ENCODE results near the gene ATL3.
"Not testable (repeated sequence)": the region's sequence is repeated elsewhere in the genome, so short reads cannot be mapped to it uniquely, and the experiment has no call there.

Gene ATL3

DNA sequence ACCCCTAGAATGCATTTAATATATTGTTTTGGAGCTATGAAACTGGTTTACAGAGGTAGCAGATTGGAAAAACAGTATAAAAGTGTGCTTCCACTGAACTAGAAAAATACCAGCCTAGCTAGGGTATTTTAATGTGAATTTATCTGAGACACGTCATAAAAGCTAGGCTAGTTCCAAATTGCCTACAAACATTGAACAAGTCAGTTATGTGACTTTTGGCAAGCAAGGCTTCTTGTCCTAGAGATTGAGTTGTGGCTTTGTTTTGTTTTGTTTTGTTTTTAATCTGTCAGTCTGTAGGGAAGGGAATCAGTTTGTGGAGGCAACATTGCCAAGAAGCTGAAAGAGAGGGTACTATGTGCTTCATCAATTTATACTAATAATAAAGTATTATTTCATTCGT, 34.4 kb upstream of the ATL3 start:
- Histone ChIP-seq H3K27me3 (ENCODE audit: control insufficient read depth, insufficient read depth, low read length) (no peaks in the 10 kb centered on the region), H3K4me3 (ENCODE audit: low read depth, low read length) (no peak overlapping the region), H3K36me3 (ENCODE audit: control insufficient read depth, insufficient read depth, low read length) (0 out of 2 replicates have a peak, but pooled peaks cover 3% of the 10 kb centered on the region), H3K9me3 (ENCODE audit: control insufficient read depth, insufficient read depth, low read length) (no peaks in the 10 kb centered on the region), H3K9ac (ENCODE audit: low read depth, low read length) (no peak overlapping the region), H3K27ac (ENCODE audit: low read depth, low read length) (no peak overlapping the region), H3K4me1 (ENCODE audit: control insufficient read depth, insufficient read depth, low read length) (no peaks in the 10 kb centered on the region)

DNA sequence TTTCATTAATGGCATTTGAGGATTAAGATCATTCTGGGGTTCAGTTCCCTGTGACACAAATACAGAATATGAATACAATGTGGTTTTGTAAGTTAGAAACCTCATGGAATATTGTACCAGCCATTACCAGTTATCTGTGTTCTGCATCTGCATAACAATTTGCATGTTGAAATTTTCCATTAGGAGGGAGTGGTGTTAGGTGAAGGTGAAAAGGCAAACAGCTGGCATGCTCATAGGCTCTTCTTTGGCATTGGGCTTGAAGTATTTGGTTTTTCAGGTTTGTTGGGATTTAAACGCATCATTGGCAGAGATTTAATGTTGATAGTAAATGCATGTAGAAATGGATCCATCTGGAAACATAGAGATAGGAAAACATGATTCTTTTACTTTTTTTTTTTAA, 28.7 kb upstream of the ATL3 start:
- Histone ChIP-seq H3K4me1 (ENCODE audit: control insufficient read depth, insufficient read depth, low read length) (peaks cover 6% of the 10 kb centered on the region), H3K36me3 (ENCODE audit: control insufficient read depth, insufficient read depth, low read length) (no peaks in the 10 kb centered on the region; the same call in 1 of the 2 replicates), H3K4me3 (ENCODE audit: low read depth, low read length) (no peak overlapping the region), H3K9me3 (ENCODE audit: control insufficient read depth, insufficient read depth, low read length) (no peaks in the 10 kb centered on the region), H3K27ac (ENCODE audit: low read depth, low read length) (no peak overlapping the region), H3K27me3 (ENCODE audit: control insufficient read depth, insufficient read depth, low read length) (no peaks in the 10 kb centered on the region), H3K9ac (ENCODE audit: low read depth, low read length) (no peak overlapping the region)

GRCh38 chr11:63698976-63699733, 28.0 kb upstream of the ATL3 start:
- Histone ChIP-seq H3K27me3 (ENCODE audit: control insufficient read depth, insufficient read depth, low read length) (no peaks in the 10 kb centered on the region), H3K36me3 (ENCODE audit: control insufficient read depth, insufficient read depth, low read length) (no peaks in the 10 kb centered on the region; the same call in 1 of the 2 replicates), H3K27ac (ENCODE audit: low read depth, low read length) (no peak overlapping the region), H3K4me3 (ENCODE audit: low read depth, low read length) (no peak overlapping the region), H3K9ac (ENCODE audit: low read depth, low read length) (no peak overlapping the region), H3K9me3 (ENCODE audit: control insufficient read depth, insufficient read depth, low read length) (no peaks in the 10 kb centered on the region), H3K4me1 (ENCODE audit: control insufficient read depth, insufficient read depth, low read length) (peaks cover 6% of the 10 kb centered on the region)

- Histone ChIP-seq H3K4me3 (ENCODE audit: low read depth, low read length) (no peak overlapping the region), H3K36me3 (ENCODE audit: control insufficient read depth, insufficient read depth, low read length) (no peaks in the 10 kb centered on the region; the same call in 1 of the 2 replicates), H3K4me1 (ENCODE audit: control insufficient read depth, insufficient read depth, low read length) (peaks cover 4% of the 10 kb centered on the region), H3K9me3 (ENCODE audit: control insufficient read depth, insufficient read depth, low read length) (no peaks in the 10 kb centered on the region), H3K9ac (ENCODE audit: low read depth, low read length) (no peak overlapping the region), H3K27me3 (ENCODE audit: control insufficient read depth, insufficient read depth, low read length) (no peaks in the 10 kb centered on the region), H3K27ac (ENCODE audit: low read depth, low read length) (no peak overlapping the region)
Measured at GRCh38 chr11:63694596-63694995, 23.4 kb upstream of the ATL3 start.

- Histone ChIP-seq H3K9me3 (ENCODE audit: control insufficient read depth, insufficient read depth, low read length) (no peaks in the 10 kb centered on the region), H3K4me1 (ENCODE audit: control insufficient read depth, insufficient read depth, low read length) (peaks cover 32% of the 10 kb centered on the region), H3K27me3 (ENCODE audit: control insufficient read depth, insufficient read depth, low read length) (no peaks in the 10 kb centered on the region), H3K36me3 (ENCODE audit: control insufficient read depth, insufficient read depth, low read length) (peaks cover 6% of the 10 kb centered on the region; the same call in 1 of the 2 replicates), H3K27ac (ENCODE audit: low read depth, low read length) (no peak overlapping the region), H3K9ac (ENCODE audit: low read depth, low read length) (no peak overlapping the region), H3K4me3 (ENCODE audit: low read depth, low read length) (no peak overlapping the region)
Measured at GRCh38 chr11:63687845-63688244, 16.7 kb upstream of the ATL3 start.

- Histone ChIP-seq H3K9me3 (ENCODE audit: control insufficient read depth, insufficient read depth, low read length) (no peaks in the 10 kb centered on the region), H3K9ac (ENCODE audit: low read depth, low read length) (no peak overlapping the region), H3K27me3 (ENCODE audit: control insufficient read depth, insufficient read depth, low read length) (no peaks in the 10 kb centered on the region), H3K4me1 (ENCODE audit: control insufficient read depth, insufficient read depth, low read length) (peaks cover 32% of the 10 kb centered on the region), H3K27ac (ENCODE audit: low read depth, low read length) (no peak overlapping the region), H3K36me3 (ENCODE audit: control insufficient read depth, insufficient read depth, low read length) (peaks cover 6% of the 10 kb centered on the region; the same call in 1 of the 2 replicates), H3K4me3 (ENCODE audit: low read depth, low read length) (no peak overlapping the region)
Measured at GRCh38 chr11:63686926-63687325, 15.8 kb upstream of the ATL3 start.

DNA sequence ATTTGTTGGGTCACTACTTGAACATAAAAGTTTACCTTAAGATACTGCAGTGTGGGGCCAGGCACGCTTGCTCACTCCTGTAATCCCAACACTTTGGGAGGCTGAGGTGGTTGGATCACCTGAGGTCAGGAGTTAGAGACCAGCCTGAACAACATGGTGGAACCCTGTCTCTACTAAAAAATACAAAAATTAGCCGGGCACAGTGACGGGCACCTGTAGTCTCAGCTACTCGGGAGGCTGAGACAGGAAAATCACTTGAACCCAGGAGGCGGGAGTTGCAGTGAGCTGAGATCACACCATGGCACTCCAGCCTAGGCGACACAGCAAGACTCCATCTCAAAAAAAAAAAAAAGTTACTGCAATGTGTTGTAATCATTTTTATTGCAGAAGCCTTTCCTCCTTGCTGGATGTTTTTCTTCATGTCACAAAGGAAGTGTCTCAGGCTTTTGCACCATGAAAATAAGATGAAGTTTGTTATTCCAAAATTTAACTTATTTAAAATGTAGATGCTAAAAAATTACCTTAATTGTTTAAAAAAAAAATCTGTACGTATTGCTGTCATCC, 14.1 kb upstream of the ATL3 start:
- not testable (repeated sequence) for H3K27ac ChIP-seq (ENCODE audit: low read depth, low read length)

GRCh38 chr11:63683133-63683991, 12.2 kb upstream of the ATL3 start:
- peak overlapping the region; percentile 54 for H3K9ac ChIP-seq (ENCODE audit: low read depth, low read length)
- H3K36me3 ChIP-seq (ENCODE audit: control insufficient read depth, insufficient read depth, low read length): peaks cover 6% of the 10 kb centered on the region; the same call in 1 of the 2 replicates
- H3K9me3 ChIP-seq (ENCODE audit: control insufficient read depth, insufficient read depth, low read length): no peaks in the 10 kb centered on the region
- peak overlapping the region; percentile 86 for H3K4me3 ChIP-seq (ENCODE audit: low read depth, low read length)
- H3K27ac ChIP-seq (ENCODE audit: low read depth, low read length): peak overlapping the region; percentile 96
- no peaks in the 10 kb centered on the region for H3K27me3 ChIP-seq (ENCODE audit: control insufficient read depth, insufficient read depth, low read length)
- H3K4me1 ChIP-seq (ENCODE audit: control insufficient read depth, insufficient read depth, low read length): peaks cover 26% of the 10 kb centered on the region

More for the DNA sequence above, 14.1 kb upstream of the ATL3 start:
- not testable (repeated sequence) for H3K36me3 ChIP-seq (ENCODE audit: control insufficient read depth, insufficient read depth, low read length); H3K9me3 ChIP-seq (ENCODE audit: control insufficient read depth, insufficient read depth, low read length); H3K27me3 ChIP-seq (ENCODE audit: control insufficient read depth, insufficient read depth, low read length); H3K9ac ChIP-seq (ENCODE audit: low read depth, low read length); H3K4me3 ChIP-seq (ENCODE audit: low read depth, low read length)
- H3K4me1 ChIP-seq (ENCODE audit: control insufficient read depth, insufficient read depth, low read length): peaks cover 38% of the 10 kb centered on the region

- Histone ChIP-seq H3K4me1 (ENCODE audit: control insufficient read depth, insufficient read depth, low read length) (peaks cover 19% of the 10 kb centered on the region), H3K27ac (ENCODE audit: low read depth, low read length) (peak overlapping the region; percentile 96), H3K4me3 (ENCODE audit: low read depth, low read length) (peak overlapping the region; percentile 86), H3K9me3 (ENCODE audit: control insufficient read depth, insufficient read depth, low read length) (no peaks in the 10 kb centered on the region), H3K9ac (ENCODE audit: low read depth, low read length) (peak overlapping the region; percentile 54), H3K27me3 (ENCODE audit: control insufficient read depth, insufficient read depth, low read length) (no peaks in the 10 kb centered on the region), H3K36me3 (ENCODE audit: control insufficient read depth, insufficient read depth, low read length) (peaks cover 6% of the 10 kb centered on the region; the same call in 1 of the 2 replicates)
Measured at GRCh38 chr11:63682066-63683021, 11.2 kb upstream of the ATL3 start.
